ENCODE measurements around the gene HAGHL.
"Not testable (repeated sequence)": the region's sequence is repeated elsewhere in the genome, so short reads cannot be mapped to it uniquely, and the experiment has no call there.

Gene HAGHL

DNA sequence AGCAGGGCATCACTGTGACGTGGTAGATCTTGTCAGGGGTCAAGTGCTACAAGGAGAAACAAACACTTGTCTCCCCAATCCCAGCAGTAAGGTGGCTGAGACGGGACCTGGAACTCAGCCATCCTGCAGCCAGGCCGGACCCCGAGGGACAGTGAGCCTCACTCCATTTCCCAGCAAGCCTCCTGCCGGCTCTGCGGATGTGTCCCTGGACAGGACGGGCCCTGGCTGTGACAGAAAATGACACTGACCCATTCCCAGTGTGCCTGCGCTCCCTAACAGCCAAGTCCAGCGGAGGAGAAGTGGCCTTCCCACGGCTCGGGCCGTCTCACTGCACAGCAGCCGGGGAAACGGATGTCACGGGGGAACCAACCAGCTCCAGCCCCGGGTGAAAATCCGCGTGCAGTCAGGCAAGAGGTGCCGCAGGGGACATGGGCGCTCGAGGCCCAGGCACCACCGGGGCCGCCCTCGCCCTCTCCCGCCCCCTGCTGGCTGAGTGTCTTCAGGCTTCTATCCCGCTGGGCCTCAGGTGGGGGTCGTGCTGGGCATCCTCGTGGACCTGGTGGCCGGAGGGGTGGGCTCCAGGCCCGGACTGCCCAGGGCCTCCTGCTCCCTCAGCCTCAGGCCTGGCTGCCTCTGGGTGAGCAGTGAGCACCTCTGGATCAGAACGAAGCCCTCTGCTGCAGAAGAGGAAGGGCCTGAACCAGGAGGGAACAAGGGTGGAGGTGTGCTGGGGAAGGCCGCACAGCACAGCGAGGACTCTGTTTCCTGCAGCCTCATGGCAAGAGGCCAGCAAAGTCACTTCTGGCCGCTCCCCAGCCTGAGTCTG lies 6.7 kb downstream of the HAGHL start:
- FAIRE-seq, result no peak

DNA sequence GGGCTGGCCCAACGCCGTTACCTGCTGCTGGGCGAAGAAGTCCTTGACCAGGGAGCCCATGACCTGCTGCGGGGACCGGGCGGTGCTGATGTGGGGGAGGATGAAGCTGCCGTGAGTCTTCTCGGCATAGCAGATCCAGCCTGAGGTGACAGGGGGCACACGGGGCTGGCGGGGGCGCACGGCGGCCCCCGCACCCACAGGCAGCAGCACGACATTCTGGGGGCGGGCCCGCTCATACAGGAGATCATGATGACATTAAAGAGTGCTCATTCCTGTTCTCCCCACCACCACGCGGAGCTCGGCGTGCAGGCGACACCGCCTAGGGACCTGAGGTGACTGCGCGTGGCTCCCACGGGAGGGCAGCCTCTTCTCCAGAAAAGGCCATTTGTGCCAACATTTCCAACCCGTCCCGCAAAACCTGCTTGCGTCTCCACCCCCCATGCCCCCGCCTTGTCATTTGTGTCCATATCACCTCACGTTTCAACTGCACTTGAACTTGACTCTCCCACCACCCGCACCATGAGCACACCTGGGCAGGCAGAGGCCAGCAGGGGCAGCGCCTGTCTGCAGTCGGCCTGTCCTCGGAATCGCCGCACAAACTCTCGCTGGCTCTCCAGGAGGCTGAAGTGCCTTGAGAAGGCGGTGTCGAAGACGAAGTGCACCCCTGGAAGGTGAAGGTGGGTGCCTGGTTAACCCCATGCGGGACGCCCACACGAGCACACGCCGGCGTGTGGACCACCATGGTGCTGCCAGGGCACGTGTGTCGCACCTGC lies 7.5 kb downstream of the HAGHL start:
- DNase-seq (ENCODE audit: low spot score) (no peak), FAIRE-seq (no peak)

More for the DNA sequence above, 6.7 kb downstream of the HAGHL start:
- DNase-seq (ENCODE audit: low spot score), result no peak

- FAIRE-seq (no peak), DNase-seq (ENCODE audit: low spot score) (no peak)
Measured at GRCh38 chr16:734981-735881, 8.3 kb downstream of the HAGHL start.

DNA sequence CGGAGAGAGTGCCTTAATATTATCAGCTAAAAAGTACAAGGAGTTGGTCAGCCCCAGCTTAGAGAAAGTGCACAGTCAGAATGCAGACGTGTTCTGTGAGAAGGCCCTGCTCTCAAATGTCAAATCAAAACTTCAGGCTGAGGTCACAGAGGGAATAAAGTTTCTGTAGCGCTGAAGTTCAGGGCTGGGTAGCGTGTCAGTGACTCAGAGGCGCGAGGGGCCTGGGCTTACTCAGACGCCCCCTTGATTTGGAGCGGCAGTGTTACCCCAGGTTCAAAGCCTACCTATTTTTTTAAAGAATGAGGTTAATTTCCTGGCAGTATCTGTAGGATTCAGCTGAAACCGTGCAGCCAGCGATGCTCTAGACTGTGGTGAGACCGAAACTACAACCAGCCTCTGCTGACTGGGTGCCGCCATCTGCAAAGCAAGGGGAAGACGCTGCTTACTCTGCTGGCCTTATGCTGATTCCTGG lies 9.1 kb downstream of the HAGHL start:
- FAIRE-seq (no peak), DNase-seq (ENCODE audit: low spot score) (no peak)

GRCh38 chr16:736936-737481 lies 10.1 kb downstream of the HAGHL start:
- DNase-seq (ENCODE audit: low spot score), result no peak

GRCh38 chr16:739560-740458 lies 12.9 kb downstream of the HAGHL start:
- DNase-seq (ENCODE audit: low spot score) (no peak), FAIRE-seq (no peak)

More at GRCh38 chr16:736936-737481, 10.1 kb downstream of the HAGHL start:
- FAIRE-seq, result no peak

- FAIRE-seq (no peak), DNase-seq (ENCODE audit: low spot score) (no peak)
Measured at GRCh38 chr16:740459-740763, 13.5 kb downstream of the HAGHL start.

DNA sequence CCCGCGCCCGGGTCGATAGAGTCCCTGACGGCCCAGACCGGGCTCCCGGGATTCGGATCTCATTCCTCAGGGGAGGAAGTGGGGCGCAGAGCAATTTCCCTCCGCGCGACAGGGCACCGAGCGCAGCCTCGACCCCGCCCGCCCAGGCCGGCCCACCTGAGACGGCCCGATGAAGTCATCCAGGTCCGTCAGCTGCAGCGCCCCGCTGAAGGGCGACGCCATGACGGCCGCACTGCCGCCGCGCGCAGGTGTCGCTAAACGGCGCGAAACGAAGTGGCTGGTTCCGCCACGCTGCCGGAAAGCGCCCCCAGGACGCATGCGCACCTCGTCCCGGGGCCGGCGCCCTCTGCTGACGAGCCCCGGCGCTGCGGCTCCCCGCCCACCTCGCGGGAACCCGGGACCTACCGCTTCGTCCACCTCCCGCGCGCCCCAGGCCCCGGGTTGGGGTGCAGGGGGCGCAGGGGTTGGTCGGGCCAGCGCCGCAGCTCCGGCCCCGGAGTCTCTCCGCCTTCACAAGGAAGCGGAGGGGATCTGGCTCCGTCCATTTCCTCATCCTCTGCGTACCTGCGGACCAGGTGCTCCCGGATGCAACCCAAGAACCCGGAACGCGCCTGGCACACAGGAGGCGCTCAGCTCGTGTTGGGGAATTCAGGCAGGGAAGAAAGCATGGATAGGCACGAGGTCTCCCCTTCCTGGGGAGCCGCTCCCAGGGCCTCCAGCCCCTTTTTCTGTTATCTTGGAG lies 14.0 kb downstream of the HAGHL start, which contains the start of gene CIAO3:
Gene CIAO3 (minus strand): TSS at position 234 of the 742 bp plus-strand sequence. CDS start 12 bp downstream, at position 222.
- FAIRE-seq, result no peak

GRCh38 chr16:741986-742629 lies 15.2 kb downstream of the HAGHL start:
- FAIRE-seq (no peak), DNase-seq (ENCODE audit: low spot score) (no peak)

More for the DNA sequence above, 14.0 kb downstream of the HAGHL start, which contains the start of gene CIAO3:
- peak; percentile 74 for DNase-seq (ENCODE audit: low spot score)

DNA sequence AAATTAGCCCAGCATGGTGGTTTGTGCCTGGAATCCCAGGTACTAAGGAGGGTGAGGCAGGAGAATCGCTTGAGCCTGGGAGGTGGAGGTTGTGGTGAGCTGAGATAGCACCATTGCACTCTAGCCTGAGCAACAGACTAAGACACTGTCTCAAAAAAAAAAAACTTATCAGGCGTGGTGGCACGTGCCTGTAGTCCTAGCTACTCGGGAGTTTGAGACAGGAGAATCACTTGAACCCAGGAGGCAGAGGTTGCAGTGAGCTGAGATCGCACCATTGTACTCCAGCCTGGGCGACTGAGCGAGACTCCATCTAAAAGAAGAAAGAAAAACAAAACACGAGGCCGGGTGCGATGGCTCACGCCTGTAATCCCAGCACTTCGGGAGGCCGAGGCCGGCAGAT lies 16.0 kb downstream of the HAGHL start:
- not testable (repeated sequence) for DNase-seq (ENCODE audit: low spot score)

DNA sequence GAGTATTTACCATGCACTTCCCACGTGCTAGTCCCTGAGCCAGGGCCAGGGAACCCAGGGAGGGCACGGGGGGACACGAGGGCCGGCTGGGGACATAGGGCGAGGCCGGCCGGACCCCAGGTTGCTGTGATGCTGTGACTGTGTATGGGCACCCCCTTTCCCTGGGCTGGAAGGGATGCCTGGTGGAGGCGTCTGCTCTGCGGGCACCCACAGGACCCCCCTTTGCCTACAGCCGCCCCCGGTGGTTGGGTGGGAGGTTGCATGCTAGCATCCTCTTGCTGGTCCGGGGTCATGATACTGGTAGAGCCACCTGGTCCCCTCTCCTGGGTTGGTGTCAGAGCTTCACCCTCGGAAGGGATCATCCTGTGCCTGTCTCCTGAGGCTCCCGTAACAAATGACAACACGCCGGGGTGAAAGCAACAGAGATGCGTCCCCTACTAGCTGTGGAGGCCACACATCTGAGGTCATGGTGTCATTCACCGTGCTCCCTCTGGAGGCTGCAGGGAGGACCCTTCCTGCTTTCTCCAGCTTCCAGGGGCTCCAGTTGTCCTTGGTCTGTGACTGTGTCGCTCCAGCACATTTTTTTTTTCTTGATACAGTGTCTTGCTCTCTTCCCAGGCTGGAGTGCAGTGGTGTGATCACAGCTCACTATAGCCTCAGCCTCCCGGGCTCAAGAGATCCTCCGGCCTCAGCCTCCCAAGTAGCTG lies 17.0 kb downstream of the HAGHL start:
- no peak for FAIRE-seq
- no peak for DNase-seq (ENCODE audit: low spot score)

More for the DNA sequence above, 16.0 kb downstream of the HAGHL start:
- not testable (repeated sequence) for FAIRE-seq

- no peak for FAIRE-seq
- no peak for DNase-seq (ENCODE audit: low spot score)
Measured at GRCh38 chr16:745739-746138, 18.8 kb downstream of the HAGHL start.

DNA sequence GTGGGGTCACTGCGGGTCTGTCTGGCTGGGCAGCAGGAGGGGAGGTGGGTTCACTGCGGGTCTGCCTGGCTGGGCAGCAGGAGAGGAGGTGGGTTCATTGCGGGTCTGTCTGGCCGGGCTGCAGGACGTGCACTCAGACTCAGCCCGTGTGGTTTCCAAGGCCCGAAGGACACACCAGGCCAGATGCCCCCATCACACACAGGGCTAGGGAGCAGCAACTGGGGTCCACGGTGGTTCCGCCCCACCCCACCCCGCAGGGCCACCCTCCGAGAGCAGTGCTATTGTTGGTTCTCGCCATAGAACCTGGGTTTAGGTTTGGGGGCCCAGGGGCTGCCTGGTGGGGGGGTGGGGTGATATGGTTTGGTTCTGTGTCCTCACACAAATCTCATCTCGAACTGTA lies 19.7 kb downstream of the HAGHL start:
- DNase-seq (ENCODE audit: low spot score) (no peak), FAIRE-seq (no peak)

GRCh38 chr16:747978-748746 lies 21.3 kb downstream of the HAGHL start:
- no peak for DNase-seq (ENCODE audit: low spot score)
- FAIRE-seq, result no peak

GRCh38 chr16:749010-749409 lies 22.1 kb downstream of the HAGHL start:
- no peak for DNase-seq (ENCODE audit: low spot score)
- no peak for FAIRE-seq

- no peak for DNase-seq (ENCODE audit: low spot score)
- FAIRE-seq, result no peak
Measured at GRCh38 chr16:750485-750884, 23.6 kb downstream of the HAGHL start.

Measured in RCC 7860 (cell line).